ENCODE measurements around the gene PARD6B.

DNA sequence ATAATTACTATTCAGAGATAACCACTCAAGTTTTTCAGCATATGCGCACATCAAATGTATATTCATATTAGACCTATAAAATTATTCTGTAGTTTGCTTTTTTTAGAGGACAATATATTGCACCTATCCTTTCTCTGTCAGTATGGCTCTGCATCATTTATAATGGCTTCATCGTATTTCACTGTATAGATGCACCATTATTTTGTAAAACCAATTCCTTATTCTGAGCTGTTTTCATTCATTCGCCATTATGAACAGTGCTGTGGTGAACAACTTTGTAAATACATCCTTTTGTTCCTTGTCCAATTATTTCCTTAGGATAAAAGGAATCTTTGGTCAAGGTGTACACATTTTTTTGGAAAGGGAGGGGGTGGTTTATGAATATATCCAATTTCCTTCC is 34.3 kb downstream of the PARD6B start:
- no peak for TF ChIP-seq ZBTB33 (IDR thresholded peaks at IDR 0.05; ENCODE audit: extremely low read depth, insufficient replicate concordance, low read length)
- TF ChIP-seq, protein P1, sequence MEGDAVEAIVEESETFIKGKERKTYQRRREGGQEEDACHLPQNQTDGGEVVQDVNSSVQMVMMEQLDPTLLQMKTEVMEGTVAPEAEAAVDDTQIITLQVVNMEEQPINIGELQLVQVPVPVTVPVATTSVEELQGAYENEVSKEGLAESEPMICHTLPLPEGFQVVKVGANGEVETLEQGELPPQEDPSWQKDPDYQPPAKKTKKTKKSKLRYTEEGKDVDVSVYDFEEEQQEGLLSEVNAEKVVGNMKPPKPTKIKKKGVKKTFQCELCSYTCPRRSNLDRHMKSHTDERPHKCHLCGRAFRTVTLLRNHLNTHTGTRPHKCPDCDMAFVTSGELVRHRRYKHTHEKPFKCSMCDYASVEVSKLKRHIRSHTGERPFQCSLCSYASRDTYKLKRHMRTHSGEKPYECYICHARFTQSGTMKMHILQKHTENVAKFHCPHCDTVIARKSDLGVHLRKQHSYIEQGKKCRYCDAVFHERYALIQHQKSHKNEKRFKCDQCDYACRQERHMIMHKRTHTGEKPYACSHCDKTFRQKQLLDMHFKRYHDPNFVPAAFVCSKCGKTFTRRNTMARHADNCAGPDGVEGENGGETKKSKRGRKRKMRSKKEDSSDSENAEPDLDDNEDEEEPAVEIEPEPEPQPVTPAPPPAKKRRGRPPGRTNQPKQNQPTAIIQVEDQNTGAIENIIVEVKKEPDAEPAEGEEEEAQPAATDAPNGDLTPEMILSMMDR (IDR thresholded peaks at IDR 0.05 in 2 of 3, conservative IDR thresholded peaks at IDR 0.05 in 1 of 3; ENCODE audit: borderline replicate concordance in 1 of 3, insufficient read depth in 1 of 3, low read depth in 2 of 3, low read length in 2 of 3) = no peak
- TF ChIP-seq EZH2 (IDR thresholded peaks at IDR 0.05) = no peak
- TF ChIP-seq EGR1 (IDR thresholded peaks at IDR 0.05; ENCODE audit: low read depth) = no peak
- no peak for TF ChIP-seq POLR2A (IDR thresholded peaks at IDR 0.05; ENCODE audit: borderline replicate concordance, extremely low read depth, insufficient read depth, insufficient read length)
- TF ChIP-seq POLR2AphosphoS5 (IDR thresholded peaks at IDR 0.05; ENCODE audit: low read depth, low read length) = no peak
- no peak for TF ChIP-seq TCF7L2 (IDR thresholded peaks at IDR 0.05; ENCODE audit: borderline replicate concordance, extremely low read depth, insufficient read depth, insufficient read length)
- no peak for TF ChIP-seq JUND (IDR thresholded peaks at IDR 0.05)

Measured in HCT116 (cell line).